Measurements from ENCODE around the gene RNF217.

The RNF217 gene

DNA sequence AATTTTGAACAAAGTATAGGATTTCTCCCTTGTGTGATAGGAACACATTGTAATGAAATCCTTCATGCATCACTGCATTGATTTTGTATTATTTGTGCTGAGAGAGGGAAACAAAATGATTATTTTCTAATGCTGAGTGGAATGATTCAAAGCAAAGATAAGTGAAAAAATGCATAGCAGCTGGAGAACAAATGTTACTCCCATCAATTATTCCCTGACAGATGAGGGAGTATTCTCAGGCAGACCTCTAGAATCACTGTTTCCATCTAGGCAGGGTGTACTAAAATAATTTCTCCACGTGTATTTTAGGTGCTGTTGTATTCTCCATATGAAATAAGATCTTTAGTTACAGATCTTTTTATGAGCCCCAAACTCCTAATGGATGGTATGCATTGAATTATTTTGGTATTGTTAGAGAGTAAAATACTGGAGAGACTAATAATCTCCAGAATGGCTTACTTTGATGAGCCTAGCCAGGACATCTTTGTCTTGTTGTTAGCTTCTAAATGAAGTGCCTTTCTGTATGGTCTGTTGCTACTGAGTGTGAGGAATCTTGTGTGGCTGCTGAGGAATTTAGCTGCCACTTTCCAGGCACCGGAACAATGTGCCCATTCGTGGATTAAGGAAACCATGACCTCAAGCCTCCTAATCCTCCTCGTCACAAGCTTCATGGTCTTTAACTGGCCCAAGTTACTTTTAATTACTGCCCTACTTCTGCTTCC lies 39.6 kb downstream of the RNF217 start:
- TF ChIP-seq, protein P1, sequence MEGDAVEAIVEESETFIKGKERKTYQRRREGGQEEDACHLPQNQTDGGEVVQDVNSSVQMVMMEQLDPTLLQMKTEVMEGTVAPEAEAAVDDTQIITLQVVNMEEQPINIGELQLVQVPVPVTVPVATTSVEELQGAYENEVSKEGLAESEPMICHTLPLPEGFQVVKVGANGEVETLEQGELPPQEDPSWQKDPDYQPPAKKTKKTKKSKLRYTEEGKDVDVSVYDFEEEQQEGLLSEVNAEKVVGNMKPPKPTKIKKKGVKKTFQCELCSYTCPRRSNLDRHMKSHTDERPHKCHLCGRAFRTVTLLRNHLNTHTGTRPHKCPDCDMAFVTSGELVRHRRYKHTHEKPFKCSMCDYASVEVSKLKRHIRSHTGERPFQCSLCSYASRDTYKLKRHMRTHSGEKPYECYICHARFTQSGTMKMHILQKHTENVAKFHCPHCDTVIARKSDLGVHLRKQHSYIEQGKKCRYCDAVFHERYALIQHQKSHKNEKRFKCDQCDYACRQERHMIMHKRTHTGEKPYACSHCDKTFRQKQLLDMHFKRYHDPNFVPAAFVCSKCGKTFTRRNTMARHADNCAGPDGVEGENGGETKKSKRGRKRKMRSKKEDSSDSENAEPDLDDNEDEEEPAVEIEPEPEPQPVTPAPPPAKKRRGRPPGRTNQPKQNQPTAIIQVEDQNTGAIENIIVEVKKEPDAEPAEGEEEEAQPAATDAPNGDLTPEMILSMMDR (IDR thresholded peaks at IDR 0.05; ENCODE audit: low read depth, low read length): no peak
- no peak for DNase-seq (ENCODE audit: extremely low read depth, low read depth)

DNA sequence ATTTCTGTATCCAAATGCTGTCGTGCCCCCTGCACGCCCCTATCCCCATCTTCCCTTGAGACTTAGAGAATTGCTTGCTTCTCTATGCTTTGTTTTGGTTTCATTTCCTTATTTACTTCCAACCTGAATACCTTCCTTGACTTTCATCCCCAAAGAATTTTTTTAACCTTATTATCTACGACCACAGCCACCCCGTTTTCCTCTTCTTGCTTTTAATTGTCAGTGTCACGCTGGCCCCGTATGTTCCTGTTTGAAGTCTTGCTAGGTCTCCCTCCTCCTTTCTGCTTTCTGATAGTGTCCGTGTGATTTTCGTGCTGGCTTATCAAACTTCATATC lies 40.1 kb downstream of the RNF217 start:
- no peak for DNase-seq (ENCODE audit: extremely low read depth, low read depth)
- TF ChIP-seq, protein P1 (IDR thresholded peaks at IDR 0.05; ENCODE audit: low read depth, low read length): no peak

DNA sequence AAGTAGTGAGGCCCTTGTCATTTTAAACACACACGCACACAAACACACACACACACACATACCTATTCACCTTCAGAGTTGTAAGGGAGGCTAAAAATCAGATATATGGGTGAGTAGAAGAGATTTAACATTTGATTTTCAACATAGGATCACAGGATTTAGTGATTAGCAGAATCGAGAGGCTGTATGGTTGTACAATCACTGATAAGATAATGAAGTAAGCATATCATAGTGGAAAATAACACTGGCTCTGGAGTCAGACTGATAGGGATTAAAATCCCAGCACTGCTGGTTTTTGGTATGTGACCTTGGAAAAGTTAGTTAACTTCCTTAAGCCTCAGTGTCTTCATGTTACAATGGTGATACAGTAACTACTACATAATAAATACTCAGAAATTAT lies 40.8 kb downstream of the RNF217 start:
- TF ChIP-seq, protein P1 (IDR thresholded peaks at IDR 0.05; ENCODE audit: low read depth, low read length): no peak
- DNase-seq (ENCODE audit: extremely low read depth, low read depth): no peak

DNA sequence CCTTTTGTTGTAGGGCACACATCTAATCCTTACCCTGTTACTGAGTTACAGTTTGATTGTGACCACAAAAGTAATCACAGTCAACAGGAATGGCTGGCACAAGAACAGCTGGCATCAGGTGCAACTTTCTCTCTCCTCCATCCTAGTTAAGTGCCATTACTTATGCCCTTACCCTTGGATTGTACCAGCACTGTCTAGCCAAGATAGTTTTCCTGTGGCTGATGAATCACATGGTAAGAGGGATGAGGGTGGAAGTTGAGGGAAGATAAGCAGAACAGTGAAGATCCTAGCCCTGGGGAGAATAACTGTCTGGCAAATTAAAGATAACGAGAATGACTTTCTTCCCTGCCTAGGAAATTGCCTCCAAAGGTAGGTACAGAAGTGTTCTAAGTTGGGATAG lies 42.0 kb downstream of the RNF217 start:
- DNase-seq (ENCODE audit: extremely low read depth, low read depth): no peak
- TF ChIP-seq, protein P1 (IDR thresholded peaks at IDR 0.05; ENCODE audit: low read depth, low read length): no peak

DNA sequence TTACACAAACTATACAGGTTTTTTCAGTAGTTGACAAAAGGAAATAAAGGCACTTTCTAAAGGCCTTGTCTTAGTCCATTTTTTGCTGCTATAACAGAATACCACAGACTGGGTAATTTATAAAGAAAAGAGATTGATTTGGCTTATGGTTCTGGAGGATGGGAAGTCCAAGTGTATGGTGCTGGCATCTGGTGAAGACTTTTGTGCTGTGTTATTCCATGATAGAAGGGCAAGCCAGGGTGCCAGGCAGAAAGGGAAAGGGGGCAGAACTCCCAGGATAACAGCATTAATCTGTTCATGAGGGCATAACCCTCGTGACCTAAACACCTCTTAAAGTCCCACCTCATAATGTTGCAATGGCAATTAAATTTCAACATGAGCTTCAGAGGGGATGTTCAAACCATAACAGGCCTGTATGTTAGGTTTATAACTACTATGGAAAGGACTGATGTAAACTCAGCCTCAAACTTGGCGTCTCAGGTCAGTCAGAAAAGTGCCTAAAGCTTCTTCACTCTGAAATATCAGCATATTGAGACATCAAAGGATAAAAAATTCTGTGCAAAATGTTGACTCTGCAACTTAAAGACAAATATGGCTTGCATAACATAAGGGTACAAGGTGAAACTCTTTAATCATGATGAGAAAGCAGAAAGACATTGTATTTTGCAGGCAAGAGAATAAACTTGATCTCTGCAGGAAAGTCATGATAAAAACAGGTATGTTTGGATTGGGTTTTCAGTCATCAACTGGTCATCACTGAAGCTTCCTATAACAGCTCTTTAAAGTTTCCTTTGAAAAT lies 42.8 kb downstream of the RNF217 start:
- TF ChIP-seq, protein P1 (IDR thresholded peaks at IDR 0.05; ENCODE audit: low read depth, low read length): no peak
- DNase-seq (ENCODE audit: extremely low read depth, low read depth): no peak

DNA sequence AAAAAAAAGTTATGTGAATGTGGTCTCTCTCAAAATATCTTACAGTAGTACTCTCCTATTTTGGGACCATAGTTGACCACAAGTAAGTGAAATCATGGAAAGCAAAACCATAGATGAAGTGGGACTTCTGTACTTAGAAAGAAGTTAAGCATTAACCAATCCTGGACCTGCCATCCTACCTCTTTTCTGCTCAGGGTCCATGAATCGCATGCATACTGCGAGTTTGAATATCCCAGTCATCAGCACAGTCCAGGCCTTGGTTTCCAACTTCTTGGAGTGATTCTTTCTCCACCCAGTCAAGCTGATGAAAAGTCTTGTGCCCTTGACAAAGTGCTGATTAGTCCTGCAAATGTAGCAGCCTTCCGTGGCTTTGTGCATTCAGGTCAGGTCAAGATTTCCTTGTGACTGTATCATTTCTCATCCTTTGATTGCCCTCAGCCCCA lies 46.0 kb downstream of the RNF217 start:
- DNase-seq (ENCODE audit: extremely low read depth, low read depth): no peak
- TF ChIP-seq, protein P1 (IDR thresholded peaks at IDR 0.05; ENCODE audit: low read depth, low read length): no peak

DNA sequence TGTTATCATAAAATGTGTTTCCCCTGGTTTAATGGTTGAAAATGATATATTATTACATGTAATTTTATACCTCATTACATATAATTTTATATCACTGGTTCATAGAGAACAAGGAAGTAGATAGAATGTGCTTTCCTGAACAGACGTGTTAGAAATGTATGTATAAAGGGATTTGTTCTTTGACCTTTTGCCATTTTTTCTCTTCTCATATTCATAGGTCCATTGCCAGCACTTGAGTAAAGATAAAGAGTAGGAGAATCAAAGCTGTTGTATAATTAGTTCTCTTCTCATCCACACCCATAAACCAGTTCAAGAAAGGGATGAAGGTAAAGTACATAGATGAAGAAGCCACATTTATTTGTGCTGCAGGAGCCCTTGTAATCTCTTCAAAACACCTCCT lies 46.7 kb downstream of the RNF217 start:
- DNase-seq (ENCODE audit: extremely low read depth, low read depth): no peak
- TF ChIP-seq, protein P1 (IDR thresholded peaks at IDR 0.05; ENCODE audit: low read depth, low read length): no peak

Measured in AG09319 (cell line).